ENCODE measurements around the gene STK24. TPM values are rescaled to one million over a fixed set of nuclear protein-coding genes. Genes with fewer than 3 reads are reported as not detected.

The STK24 gene
- total RNA-seq, 1 donor from 2014 or later: 56.2 TPM

GRCh38 chr13:98475522-98475921 is 101.4 kb downstream of the STK24 start:
- DNase-seq (ENCODE audit: low read depth, low spot score): no peak

GRCh38 chr13:98474761-98475160 is 102.1 kb downstream of the STK24 start:
- DNase-seq (ENCODE audit: low read depth, low spot score): no peak

- no peak for DNase-seq (ENCODE audit: low read depth, low spot score)
Observed at GRCh38 chr13:98474292-98474691, 102.6 kb downstream of the STK24 start.

- no peak for DNase-seq (ENCODE audit: low read depth, low spot score)
Observed at GRCh38 chr13:98473788-98474144, 103.1 kb downstream of the STK24 start.

GRCh38 chr13:98473135-98473787 is 103.6 kb downstream of the STK24 start:
- no peak for DNase-seq (ENCODE audit: low read depth, low spot score)

- DNase-seq (ENCODE audit: low read depth, low spot score): no peak
Observed at GRCh38 chr13:98471934-98472333, 105.0 kb downstream of the STK24 start.

- DNase-seq (ENCODE audit: low read depth, low spot score): no peak
Observed at GRCh38 chr13:98470920-98471319, 106.0 kb downstream of the STK24 start.

GRCh38 chr13:98468929-98469328 is 108.0 kb downstream of the STK24 start:
- DNase-seq (ENCODE audit: low read depth, low spot score): no peak

- DNase-seq (ENCODE audit: low read depth, low spot score): no peak
Observed at GRCh38 chr13:98468361-98468760, 108.5 kb downstream of the STK24 start.

- DNase-seq (ENCODE audit: low read depth, low spot score): no peak
Observed at GRCh38 chr13:98467263-98467985, 109.5 kb downstream of the STK24 start.

GRCh38 chr13:98466634-98467236 is 110.2 kb downstream of the STK24 start:
- no peak for DNase-seq (ENCODE audit: low read depth, low spot score)

- DNase-seq (ENCODE audit: low read depth, low spot score): no peak
Observed at GRCh38 chr13:98462946-98463345, 114.0 kb downstream of the STK24 start.

GRCh38 chr13:98462241-98462882 is 114.5 kb downstream of the STK24 start:
- DNase-seq (ENCODE audit: low read depth, low spot score): no peak

- no peak for DNase-seq (ENCODE audit: low read depth, low spot score)
Observed at GRCh38 chr13:98461486-98462240, 115.2 kb downstream of the STK24 start.

GRCh38 chr13:98460516-98460915 is 116.4 kb downstream of the STK24 start:
- no peak for DNase-seq (ENCODE audit: low read depth, low spot score)

- DNase-seq (ENCODE audit: low read depth, low spot score): no peak
Observed at GRCh38 chr13:98459721-98460370, 117.1 kb downstream of the STK24 start.

GRCh38 chr13:98459171-98459681 is 117.7 kb downstream of the STK24 start:
- no peak for DNase-seq (ENCODE audit: low read depth, low spot score)

- DNase-seq (ENCODE audit: low read depth, low spot score): no peak
Observed at GRCh38 chr13:98458431-98458830, 118.5 kb downstream of the STK24 start.

- DNase-seq (ENCODE audit: low read depth, low spot score): no peak
Observed at GRCh38 chr13:98457053-98457452, 119.9 kb downstream of the STK24 start.

- no peak for DNase-seq (ENCODE audit: low read depth, low spot score)
Observed at GRCh38 chr13:98456413-98456845, 120.5 kb downstream of the STK24 start.

- no peak for DNase-seq (ENCODE audit: low read depth, low spot score)
Observed at GRCh38 chr13:98454389-98454881, 122.5 kb downstream of the STK24 start.

Data from pulmonary artery endothelial cell (primary cell).